H9 (cell line): Measurements from ENCODE around the gene PTX3. TPM values are rescaled to one million over a fixed set of nuclear protein-coding genes. Genes with fewer than 3 reads are reported as not detected.

Source experiments
- DNase-seq: peaks from one replicate; pipeline ENCODE4 v3.0.0-alpha.2; 2017
- H2AFZ ChIP-seq: one replicate; pipeline ENCODE4 v1.6.1; 2013; ENCODE audit warnings: mild to moderate bottlenecking, low read length, control low read depth, moderate library complexity
- H2AK5ac ChIP-seq: 2 replicates; pipeline ENCODE4 v1.6.1; 2013; ENCODE audit warnings: low read length, control low read depth, mixed read lengths; ENCODE audit not compliant: insufficient read length
- H2BK120ac ChIP-seq: one replicate; pipeline ENCODE4 v1.6.1; 2013; ENCODE audit warnings: low read depth, mild to moderate bottlenecking, low read length, control low read depth, inconsistent platforms; ENCODE audit not compliant: poor library complexity, severe bottlenecking
- H2BK12ac ChIP-seq: 2 replicates; pipeline ENCODE4 v1.6.1; 2013; ENCODE audit warnings: low read length, control low read depth, mixed read lengths, low read depth; ENCODE audit not compliant: insufficient read length
- H2BK15ac ChIP-seq: 2 replicates; pipeline ENCODE4 v1.6.1; 2013; ENCODE audit warnings: low read depth, low read length, control low read depth
- H2BK20ac ChIP-seq: one replicate; pipeline ENCODE4 v1.6.1; 2013; ENCODE audit warnings: low read depth, mild to moderate bottlenecking, low read length, control low read depth, inconsistent platforms; ENCODE audit not compliant: poor library complexity, severe bottlenecking
- H2BK5ac ChIP-seq: 2 replicates; pipeline ENCODE4 v1.6.1; 2013; ENCODE audit warnings: low read length, control low read depth, mixed read lengths; ENCODE audit not compliant: insufficient read length
- H3K14ac ChIP-seq: 2 replicates; pipeline ENCODE4 v1.6.1; 2013; ENCODE audit warnings: low read length, control low read depth; ENCODE audit not compliant: insufficient read depth
- H3K18ac ChIP-seq: 2 replicates; pipeline ENCODE4 v1.6.1; 2013; ENCODE audit warnings: low read depth, mild to moderate bottlenecking, mixed read lengths, low read length, control low read depth; ENCODE audit not compliant: insufficient read length
- H3K23ac ChIP-seq: 2 replicates; pipeline ENCODE4 v1.6.1; 2013; ENCODE audit warnings: low read length, control low read depth, mixed read lengths, low read depth; ENCODE audit not compliant: insufficient read length
- H3K23me2 ChIP-seq: 2 replicates; pipeline ENCODE4 v1.6.1; 2013; ENCODE audit warnings: low read depth, mild to moderate bottlenecking, mixed read lengths, low read length, control low read depth; ENCODE audit not compliant: insufficient read length, poor library complexity, severe bottlenecking
- H3K27ac ChIP-seq: 2 replicates; pipeline ENCODE4 v1.5.1; 2013; ENCODE audit warnings: low read length, control low read depth, mixed read lengths, low read depth; ENCODE audit not compliant: insufficient read length
- H3K27me3 ChIP-seq: 2 replicates; pipeline ENCODE4 v1.6.1; 2013; ENCODE audit warnings: low read length, control low read depth, inconsistent platforms; ENCODE audit not compliant: insufficient read depth
- H3K4ac ChIP-seq: 2 replicates; pipeline ENCODE4 v1.6.1; 2013; ENCODE audit warnings: low read depth, mild to moderate bottlenecking, control low read depth, inconsistent platforms, low read length, moderate library complexity
- H3K4me1 ChIP-seq: 2 replicates; pipeline ENCODE4 v1.6.1; 2013; ENCODE audit warnings: low read length, control low read depth, inconsistent platforms; ENCODE audit not compliant: insufficient read depth
- H3K4me2 ChIP-seq: 2 replicates; pipeline ENCODE4 v1.6.1; 2013; ENCODE audit warnings: low read length, control low read depth, mixed read lengths; ENCODE audit not compliant: insufficient read length, insufficient read depth
- H3K56ac ChIP-seq: 2 replicates; pipeline ENCODE4 v1.6.1; 2013; ENCODE audit warnings: low read depth, mild to moderate bottlenecking, mixed read lengths, low read length, control low read depth; ENCODE audit not compliant: insufficient read length
- H3K79me1 ChIP-seq: 2 replicates; pipeline ENCODE4 v1.6.1; 2013; ENCODE audit warnings: low read depth, mild to moderate bottlenecking, moderate library complexity, low read length, control low read depth, inconsistent platforms; ENCODE audit not compliant: insufficient read depth, poor library complexity, severe bottlenecking
- H3K79me2 ChIP-seq: 2 replicates; pipeline ENCODE4 v1.6.1; 2013; ENCODE audit warnings: low read length, control low read depth, inconsistent platforms; ENCODE audit not compliant: insufficient read depth
- H3K9ac ChIP-seq: 2 replicates; pipeline ENCODE4 v1.6.1; 2013; ENCODE audit warnings: low read length, control low read depth, mixed read lengths; ENCODE audit not compliant: insufficient read length; ENCODE audit errors: extremely low read depth
- H3K9me3 ChIP-seq: one replicate; pipeline ENCODE4 v1.6.1; 2013; ENCODE audit warnings: low read depth, low read length, inconsistent platforms; ENCODE audit not compliant: control insufficient read depth
- H3T11ph ChIP-seq: one replicate; pipeline ENCODE4 v1.6.1; 2013; ENCODE audit warnings: mild to moderate bottlenecking, low read length, control low read depth, inconsistent platforms
- H4K20me1 ChIP-seq: one replicate; pipeline ENCODE4 v1.6.1; 2013; ENCODE audit not compliant: control insufficient read depth, insufficient read length, insufficient read depth
- H4K5ac ChIP-seq: 2 replicates; pipeline ENCODE4 v1.6.1; 2013; ENCODE audit warnings: low read depth, mild to moderate bottlenecking, mixed read lengths, low read length, control low read depth; ENCODE audit not compliant: insufficient read length
- H4K8ac ChIP-seq: replicated peaks from 2 replicates; pipeline ENCODE4 v1.6.1; 2013; ENCODE audit warnings: low read length, control low read depth, mixed read lengths, low read depth; ENCODE audit not compliant: insufficient read length
- H4K91ac ChIP-seq: 2 replicates; pipeline ENCODE4 v1.6.1; 2013; ENCODE audit warnings: low read depth, mild to moderate bottlenecking, moderate library complexity, mixed read lengths, low read length, control low read depth; ENCODE audit not compliant: insufficient read length
- H3K27ac Mint-ChIP-seq, 3 experiments: 2 replicates in 2 of 3; 3 replicates in 1 of 3; pipeline ENCODE4 v1.8.0; 2020 to 2021; ENCODE audit warnings: mixed read lengths in 3 of 3, mild to moderate bottlenecking in 1 of 3, moderate library complexity in 1 of 3
- H3K27me3 Mint-ChIP-seq: 2 replicates; pipeline ENCODE4 v1.8.0; 2021; ENCODE audit warnings: low read depth, mild to moderate bottlenecking, moderate library complexity, mixed read lengths
- H3K36me3 Mint-ChIP-seq, 3 experiments: 2 replicates in 2 of 3; 3 replicates in 1 of 3; pipeline ENCODE4 v1.8.0; 2020 to 2021; ENCODE audit warnings: low read depth in 3 of 3, mixed read lengths in 3 of 3; ENCODE audit not compliant: insufficient read depth in 1 of 3
- H3K4me1 Mint-ChIP-seq, 2 experiments: 2 replicates each; pipeline ENCODE4 v1.8.0; 2020; ENCODE audit warnings: mixed read lengths in 2 of 2
- H3K4me3 Mint-ChIP-seq, 2 experiments: 2 replicates in 1 of 2; 3 replicates in 1 of 2; pipeline ENCODE4 v1.8.0; 2020 to 2021; ENCODE audit warnings: mild to moderate bottlenecking in 2 of 2, mixed read lengths in 2 of 2, moderate library complexity in 1 of 2
- H3K9me3 Mint-ChIP-seq, 2 experiments: 2 replicates in 1 of 2; 3 replicates in 1 of 2; pipeline ENCODE4 v1.8.0; 2020; ENCODE audit warnings: mild to moderate bottlenecking in 2 of 2, mixed read lengths in 2 of 2, moderate library complexity in 1 of 2
- CTCF ChIP-seq: fragments of 200-600 bp; sonication (generic); conservative IDR thresholded peaks from 3 replicates; pipeline ENCODE4 v1.8.0; 2021; ENCODE audit warnings: antibody characterized with exemption, mild to moderate bottlenecking
- WGBS: extraction: QIAGEN DNeasy Blood & Tissue Kit; methylation state at CpG from one replicate; pipeline ENCODE4 v1.1.7; 2013; ENCODE audit warnings: missing lambda C conversion rate, low lambda C conversion rate, mixed read lengths; ENCODE audit not compliant: insufficient read length; ENCODE audit errors: extremely low coverage; 5-methylcytosine and 5-hydroxymethylcytosine counted together
- total RNA-seq: library from RNA; stranded (reverse); gene quantifications from 2 replicates; pipeline ENCODE4 v1.2.1, GENCODE V29; 2021

The PTX3 gene
- total RNA-seq, 1 experiment from 2014 or later, result 0.11 TPM

- no peak overlapping the region for H3K27ac ChIP-seq
- H4K8ac ChIP-seq, result no peak overlapping the region
- no peaks in the 10 kb centered on the region for H3K79me2 ChIP-seq
- H3K4me3 Mint-ChIP-seq, result no peak overlapping the region
- H3K23me2 ChIP-seq, result no peaks in the 10 kb centered on the region
- no peak overlapping the region for H4K91ac ChIP-seq
- no peaks in the 10 kb centered on the region for H4K20me1 ChIP-seq
- no peaks in the 10 kb centered on the region for H3K9me3 Mint-ChIP-seq
- TF ChIP-seq CTCF, result no peak
- no peak overlapping the region for H2AK5ac ChIP-seq
- no peak overlapping the region for H3K18ac ChIP-seq
- H3K23ac ChIP-seq, result no peak overlapping the region
- H3K4me2 ChIP-seq, result no peak overlapping the region
- no peak overlapping the region for H2BK12ac ChIP-seq
- no peak overlapping the region for H2BK20ac ChIP-seq
- no peak overlapping the region for H3K4ac ChIP-seq
- peaks cover 11 to 18% of the 10 kb centered on the region in 2 experiments for H3K4me1 Mint-ChIP-seq
- no peak overlapping the region for H2BK15ac ChIP-seq
- no peak overlapping the region for H2AFZ ChIP-seq
- DNase-seq, result no peak
- H4K5ac ChIP-seq, result no peak overlapping the region
- H3K14ac ChIP-seq, result no peak overlapping the region
- no peaks in the 10 kb centered on the region for H3K9me3 ChIP-seq
- no peak overlapping the region for H3K9ac ChIP-seq
- no peak overlapping the region for H3K27ac Mint-ChIP-seq
- no peaks in the 10 kb centered on the region for H3K79me1 ChIP-seq
- no peak overlapping the region for H3K56ac ChIP-seq
- no CpG with 5 or more reads among the region's 2 CpGs for WGBS
- H3T11ph ChIP-seq, result no peak overlapping the region
- H3K4me1 ChIP-seq, result peaks cover 5% of the 10 kb centered on the region; the same call in 1 of the 2 replicates
- H3K27me3 Mint-ChIP-seq, result no peaks in the 10 kb centered on the region
- H2BK5ac ChIP-seq, result no peak overlapping the region
- no peak overlapping the region for H2BK120ac ChIP-seq
- H3K27me3 ChIP-seq, result no peaks in the 10 kb centered on the region
- H3K36me3 Mint-ChIP-seq, result no peaks in the 10 kb centered on the region
These were observed 31.2 kb upstream of the PTX3 start for GRCh38 chr3:157405457-157405856.
